GM18508 (cell line): ENCODE measurements around the gene POLN.

Source experiments
- ATAC-seq: cut with Tn5 transposase; IDR thresholded peaks from one replicate; pipeline ENCODE4 v1.9.1; 2021; ENCODE audit warnings: moderate number of reproducible peaks; ENCODE audit not compliant: insufficient read depth, unreplicated experiment

POLN gene

DNA sequence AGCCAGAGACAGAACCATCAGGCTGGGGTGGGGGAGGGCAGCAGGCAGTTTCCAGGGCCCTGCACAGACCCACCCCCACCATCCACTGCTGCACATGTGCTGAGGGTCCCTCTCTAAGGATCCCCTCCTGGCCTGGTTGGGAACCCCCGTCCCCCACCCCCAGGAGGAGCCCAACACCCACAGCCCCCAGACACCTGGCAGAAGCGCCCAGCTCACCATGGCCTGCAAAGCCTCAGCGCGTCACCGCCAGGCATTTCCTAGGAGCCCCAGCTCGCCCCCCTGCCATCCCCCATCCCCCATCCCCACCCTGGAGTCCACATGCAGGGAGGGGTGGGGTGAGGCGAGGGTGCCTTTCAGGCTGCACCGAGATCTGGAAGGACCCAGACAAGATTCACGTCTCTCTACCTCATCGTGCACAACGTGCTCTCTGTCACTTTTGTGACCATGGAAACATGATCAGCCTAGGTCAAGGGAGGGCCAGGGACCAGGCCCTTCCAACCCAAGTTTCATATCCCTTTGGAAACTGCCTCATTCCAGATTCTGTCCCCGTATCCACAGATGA is 10.7 kb upstream of the POLN start:
- no peak for ATAC-seq

DNA sequence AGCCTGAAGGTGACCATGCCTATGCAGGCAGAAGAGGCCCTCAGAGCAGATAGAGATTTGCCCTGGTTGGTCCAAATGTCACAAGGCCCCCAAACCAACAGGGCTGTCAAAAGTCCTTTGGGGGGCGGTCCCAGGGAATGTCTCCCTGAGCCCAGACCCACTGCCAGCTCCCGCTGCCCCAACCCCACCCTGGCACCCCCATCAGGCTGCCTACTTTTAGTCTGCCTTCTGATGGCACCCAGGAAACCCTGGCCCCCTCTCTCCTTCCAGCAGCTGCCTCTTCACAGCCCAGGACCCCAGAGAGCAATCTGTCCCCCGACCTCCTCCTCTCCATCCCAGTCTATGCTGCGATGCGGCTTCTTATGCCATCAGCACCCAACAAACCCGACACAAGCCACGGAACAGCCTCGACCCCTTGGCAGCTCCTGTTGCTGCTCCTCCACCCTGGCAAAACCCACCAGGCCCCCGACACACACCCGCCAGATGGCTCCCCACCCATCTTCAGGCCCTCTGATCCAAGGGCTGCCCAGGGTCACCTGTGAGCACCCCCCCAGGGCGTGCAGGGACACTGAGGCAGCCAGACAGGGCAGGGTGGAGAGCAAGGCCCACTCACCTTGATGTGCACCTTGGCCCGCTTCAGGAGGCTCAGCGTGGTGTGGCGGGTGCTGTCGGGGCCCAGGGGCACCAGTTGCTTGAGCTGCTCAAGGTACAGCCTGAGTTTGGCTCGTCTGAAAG is 10.0 kb upstream of the POLN start:
- ATAC-seq, result no peak

DNA sequence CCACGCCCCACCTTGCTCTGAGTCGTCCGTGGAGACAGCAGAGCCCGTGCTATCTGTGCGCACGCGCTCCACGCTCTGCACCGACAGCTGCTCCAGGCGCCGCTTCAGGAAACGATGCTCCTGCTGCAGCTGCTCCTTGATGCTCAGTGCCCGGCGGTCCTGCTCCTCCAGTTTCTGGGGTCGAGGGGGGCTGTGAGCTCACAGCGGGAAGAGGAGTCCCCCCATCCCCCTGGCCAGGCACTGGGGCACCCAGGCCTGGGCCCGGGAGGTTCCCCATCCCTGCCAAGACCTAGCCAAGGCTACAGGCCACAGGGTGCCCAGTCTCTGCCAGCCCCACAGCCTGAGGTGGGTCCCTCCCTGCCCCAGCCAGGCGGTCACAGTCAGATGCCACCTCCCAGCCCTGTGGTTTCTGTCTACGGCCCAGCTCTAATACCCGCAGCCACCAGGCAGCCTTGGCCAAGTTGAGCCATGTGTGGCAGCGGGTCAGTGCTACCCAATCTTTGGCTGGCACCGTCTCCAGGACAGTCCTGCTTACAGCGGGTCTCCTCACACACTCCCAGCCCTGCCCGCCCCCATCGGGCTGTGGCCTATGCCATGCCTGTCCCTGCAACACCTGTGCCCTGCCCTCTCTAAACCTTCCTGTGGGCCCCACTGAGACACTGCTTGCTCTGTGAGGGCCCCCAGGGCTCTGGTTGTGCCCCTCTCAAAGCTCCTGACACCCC is 9.3 kb upstream of the POLN start:
- no peak for ATAC-seq

DNA sequence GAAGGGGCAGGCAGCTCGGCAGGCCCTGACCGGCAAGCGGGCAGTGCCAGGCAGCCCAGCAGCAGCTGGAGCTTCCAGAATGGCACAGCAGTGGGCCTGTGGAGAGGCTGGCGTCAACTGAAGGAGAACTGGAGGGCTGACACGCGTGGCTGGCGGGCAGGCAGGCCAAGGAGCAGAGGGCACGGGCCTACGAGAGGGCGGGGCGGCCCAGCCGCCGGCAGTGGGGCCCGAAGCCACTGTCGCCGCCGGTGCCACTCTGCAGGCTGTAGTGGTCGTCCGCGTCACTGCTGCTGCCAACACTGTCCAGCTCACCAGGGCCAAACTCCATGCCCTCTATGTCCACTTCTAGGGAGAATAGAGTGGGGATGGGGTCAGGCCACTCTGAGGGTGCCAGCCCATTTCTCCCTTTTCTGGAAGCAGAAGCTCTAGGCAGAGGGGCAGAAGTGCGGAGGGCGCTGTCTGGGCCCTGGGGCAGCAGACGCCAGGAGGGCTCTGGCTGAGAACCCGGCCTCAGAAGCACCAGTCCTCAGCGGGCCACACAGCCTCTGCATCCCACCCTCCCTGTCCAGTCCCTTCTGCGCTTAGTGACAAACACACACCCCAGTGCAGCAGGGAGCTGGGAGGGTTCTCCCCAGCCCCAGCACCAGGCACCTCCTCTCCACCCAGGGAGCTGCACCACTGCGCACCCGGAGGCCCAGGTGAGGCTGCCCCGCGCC is 8.6 kb upstream of the POLN start:
- ATAC-seq, result no peak

DNA sequence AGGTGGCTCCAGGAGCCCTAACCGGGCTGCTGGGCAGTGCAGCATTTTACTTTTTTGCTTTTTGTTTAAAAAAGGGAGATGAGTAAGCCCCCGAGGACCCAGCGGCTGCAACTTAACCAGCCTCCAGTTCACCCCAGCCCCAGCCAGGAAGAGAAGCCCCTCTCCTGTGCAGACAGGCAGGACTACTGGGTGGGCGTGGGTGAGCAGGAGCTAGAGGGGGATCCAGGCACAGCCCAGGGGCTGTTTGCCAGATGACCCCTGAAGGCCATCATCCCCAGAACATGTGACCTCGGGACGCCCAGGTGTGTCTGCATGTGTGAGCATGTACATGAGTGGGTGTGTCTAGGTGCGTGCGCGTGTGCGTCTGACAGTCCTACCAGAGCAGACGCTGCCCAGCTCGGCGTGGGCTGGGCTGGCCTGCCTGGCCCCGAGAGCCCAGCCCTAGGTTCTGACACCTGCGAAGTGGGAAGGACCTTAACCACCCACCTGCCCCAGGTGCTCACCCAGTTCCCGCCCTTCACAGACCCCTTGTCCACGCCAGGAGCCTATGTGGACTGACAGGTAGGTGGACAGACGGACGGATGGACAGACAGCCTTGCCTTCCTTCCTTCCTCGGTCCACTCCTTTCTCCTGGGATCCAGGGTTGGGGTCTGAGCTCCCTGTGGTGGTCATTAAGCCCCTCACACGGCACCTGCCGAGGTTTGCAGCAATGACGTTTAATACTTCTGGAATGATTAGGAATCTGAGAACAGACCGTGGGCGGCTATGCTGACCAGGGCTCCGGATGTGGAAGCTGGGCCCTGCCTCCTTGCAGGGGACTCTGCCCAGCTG is 7.8 kb upstream of the POLN start:
- no peak for ATAC-seq

DNA sequence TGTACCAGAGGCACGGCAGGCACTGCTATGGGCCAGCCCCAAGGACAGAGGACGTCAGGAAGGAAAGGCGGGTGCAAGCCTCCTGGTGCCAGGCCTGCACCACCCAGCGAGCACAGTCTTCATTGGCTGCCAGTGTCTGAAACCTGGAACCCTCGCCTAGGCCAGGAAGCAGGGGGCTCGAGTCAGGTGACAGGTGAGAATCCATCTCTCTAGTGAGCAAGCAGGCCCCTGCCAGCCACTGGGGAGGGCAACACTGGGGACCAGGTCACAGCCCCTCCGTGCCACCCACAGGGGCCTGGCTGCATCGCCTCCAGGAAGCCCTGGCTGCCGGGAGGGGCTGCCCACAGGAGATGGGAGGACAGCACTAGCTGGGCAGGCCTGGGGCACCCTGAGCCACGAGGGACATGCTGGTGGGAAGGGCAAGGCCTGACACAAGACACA is 6.9 kb upstream of the POLN start:
- ATAC-seq, result no peak

DNA sequence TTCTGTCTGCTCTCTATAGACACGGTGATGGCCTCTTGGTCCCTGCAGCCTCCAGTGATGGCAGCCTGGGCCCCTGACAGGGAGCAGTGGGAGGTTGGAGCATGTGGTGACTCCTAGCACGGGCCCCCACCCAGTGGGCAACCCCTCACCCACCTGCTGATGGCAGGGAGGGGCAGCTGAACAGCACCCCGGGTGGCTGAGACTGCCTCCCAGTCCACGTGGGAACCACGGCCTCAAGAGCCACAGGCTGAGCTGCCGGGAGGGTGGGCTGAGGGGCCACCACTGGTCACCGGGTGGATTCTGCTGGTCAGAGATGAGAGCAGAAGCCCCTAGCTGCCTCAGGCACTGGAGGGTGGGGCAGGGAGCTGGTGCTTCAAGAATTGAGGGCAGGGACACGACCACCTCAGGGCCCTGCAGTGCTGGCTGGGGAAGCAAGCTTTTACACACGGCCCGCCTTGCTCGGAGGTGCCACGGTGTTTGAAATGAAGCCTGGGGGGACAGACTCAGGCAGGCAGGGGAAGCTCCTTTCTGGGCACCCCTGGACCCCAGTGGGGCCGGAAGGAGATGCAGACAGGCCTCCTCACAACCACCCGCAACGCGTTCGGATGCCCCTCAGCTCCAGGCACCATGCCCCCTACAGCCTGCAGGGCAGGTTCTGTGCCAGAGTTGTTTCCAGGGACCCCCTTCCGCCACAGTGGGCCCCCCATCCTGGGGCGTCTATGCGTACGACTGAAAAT is 6.3 kb upstream of the POLN start:
- no peak for ATAC-seq

DNA sequence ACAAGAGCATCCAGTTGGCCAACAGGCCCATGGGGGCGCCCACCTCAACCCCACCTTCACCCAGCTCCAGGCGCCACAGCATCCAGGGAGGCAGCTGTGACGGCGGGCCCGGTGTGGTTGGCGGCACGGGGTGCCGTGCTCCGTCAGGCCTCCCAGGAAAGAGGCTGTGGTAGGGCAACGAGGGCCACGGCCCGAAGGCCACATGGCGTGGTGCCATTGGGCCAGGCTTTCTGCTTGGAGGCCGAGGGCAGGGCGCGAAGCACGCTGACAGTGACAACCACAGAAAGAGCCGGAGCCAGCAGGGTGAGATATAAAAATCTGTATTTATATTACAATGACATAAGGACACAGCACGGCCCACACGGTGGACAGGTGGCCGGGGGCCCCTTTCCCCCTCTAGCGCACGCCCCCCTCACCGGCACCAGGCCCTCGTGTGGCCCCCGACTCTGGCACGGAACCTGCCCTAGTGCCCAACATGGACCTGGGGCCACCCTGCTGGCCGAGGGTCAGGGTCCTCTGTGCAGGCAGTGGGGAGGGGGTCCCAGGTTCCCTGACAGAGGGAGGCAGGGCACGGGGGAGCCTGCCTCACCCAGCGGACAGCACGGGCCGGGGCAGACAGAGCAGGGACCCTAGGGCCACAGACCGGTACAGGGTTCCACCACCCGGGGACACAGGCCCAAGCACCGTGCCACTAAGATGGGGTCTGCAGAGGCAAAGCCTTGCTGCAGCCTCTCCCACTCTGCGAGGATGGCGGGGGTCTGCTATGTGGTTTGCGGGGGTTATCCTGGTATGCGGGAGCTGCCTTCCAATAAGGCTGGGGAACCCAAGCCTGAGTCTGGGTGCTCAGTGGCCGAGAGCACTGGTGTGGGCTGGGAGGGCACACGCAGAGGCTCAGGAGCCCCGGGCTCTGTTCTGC is 5.5 kb upstream of the POLN start:
- no peak for ATAC-seq

DNA sequence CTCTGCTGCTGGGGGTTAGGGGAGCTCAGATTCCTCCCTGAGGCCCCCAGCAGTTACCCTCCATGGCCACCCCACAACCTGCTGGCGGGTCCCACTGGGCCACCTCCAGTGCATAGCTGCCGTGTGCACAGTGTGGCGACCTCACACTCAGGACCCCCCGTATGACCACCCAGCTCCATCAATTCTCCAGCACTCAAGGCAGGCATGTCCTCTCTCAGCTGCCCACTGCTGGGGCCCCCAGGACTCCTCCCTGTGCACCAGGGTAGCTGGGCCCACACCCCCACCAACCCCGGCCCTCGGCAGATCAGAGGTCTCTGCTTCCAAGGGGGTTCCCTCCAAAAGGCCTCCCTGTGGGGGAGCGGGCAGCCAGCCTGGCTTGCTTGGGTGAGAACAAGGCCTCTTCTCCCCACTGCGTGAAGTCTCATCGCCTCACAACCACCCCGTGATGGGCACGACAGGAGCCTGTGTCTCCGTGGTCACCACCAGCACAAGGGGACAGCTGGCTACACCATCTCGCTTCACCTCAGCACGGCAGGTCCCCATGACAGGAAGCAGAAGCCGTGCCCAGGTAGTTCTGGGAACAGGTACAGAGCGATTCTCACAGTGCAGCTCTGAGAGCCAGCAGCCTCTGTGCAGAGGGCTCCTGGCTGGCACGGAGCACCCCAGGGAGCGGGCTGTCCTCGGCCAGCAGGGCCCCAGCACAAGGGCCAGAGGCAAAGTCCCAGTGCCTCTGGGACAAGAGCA is 4.6 kb upstream of the POLN start:
- ATAC-seq, result no peak

DNA sequence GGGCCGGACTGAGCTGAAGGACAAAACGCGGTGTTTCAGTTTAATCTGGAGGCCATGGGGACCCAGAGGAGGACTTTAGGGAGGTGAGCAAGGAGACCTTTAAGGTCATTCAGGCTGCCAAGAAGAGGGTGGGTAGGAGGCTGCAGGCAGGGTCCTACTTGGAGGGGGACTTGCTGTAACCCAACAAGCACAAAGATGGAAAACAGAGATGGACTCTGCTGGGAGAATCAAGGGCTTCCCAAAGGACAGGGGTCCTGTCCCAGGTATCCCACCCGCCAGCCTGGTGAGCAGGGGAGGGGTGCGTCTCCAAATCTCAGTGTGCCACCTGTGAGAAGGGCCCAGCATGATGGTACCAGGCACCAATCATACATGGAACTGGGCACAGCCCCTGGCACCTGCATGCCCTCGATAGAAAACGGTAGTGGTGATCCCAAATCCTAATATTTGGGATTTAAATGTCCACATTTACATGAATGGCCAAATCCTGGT is 3.9 kb upstream of the POLN start:
- no peak for ATAC-seq

DNA sequence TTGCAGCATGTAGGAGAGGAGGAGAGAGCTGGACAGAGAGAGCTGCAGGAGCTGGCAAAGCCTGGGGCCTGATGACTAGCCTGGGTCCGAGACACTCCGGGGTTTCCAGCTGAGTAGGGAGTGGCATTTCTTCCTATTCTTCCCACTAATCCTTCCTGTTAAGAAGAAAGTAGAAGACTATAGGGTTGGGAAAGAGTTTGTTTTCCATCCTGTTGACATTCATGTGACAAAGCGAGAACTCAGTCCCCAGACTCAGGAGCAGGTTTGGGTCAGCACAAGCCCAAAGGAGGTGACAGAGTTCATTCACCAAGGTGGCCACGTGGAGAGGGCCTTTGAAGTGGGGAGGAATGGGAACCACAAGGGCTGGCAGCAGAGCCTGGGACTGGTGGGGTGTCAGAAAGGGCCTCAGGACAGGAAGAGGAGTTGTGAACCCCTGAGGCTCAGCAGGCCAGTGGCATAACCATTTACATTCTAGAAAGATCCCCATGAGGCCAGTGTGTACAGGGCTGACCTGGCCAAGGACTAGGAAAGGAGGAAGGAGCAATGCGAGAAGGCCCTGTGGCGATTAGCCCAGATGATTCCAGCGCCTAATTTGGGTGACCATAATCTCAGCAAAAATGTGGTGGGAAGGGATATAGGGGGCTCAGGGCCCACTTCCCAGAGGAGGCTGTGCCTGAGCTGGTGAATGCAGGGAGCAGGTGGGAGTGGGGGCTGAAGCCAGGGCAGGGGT is 3.3 kb upstream of the POLN start:
- no peak for ATAC-seq

DNA sequence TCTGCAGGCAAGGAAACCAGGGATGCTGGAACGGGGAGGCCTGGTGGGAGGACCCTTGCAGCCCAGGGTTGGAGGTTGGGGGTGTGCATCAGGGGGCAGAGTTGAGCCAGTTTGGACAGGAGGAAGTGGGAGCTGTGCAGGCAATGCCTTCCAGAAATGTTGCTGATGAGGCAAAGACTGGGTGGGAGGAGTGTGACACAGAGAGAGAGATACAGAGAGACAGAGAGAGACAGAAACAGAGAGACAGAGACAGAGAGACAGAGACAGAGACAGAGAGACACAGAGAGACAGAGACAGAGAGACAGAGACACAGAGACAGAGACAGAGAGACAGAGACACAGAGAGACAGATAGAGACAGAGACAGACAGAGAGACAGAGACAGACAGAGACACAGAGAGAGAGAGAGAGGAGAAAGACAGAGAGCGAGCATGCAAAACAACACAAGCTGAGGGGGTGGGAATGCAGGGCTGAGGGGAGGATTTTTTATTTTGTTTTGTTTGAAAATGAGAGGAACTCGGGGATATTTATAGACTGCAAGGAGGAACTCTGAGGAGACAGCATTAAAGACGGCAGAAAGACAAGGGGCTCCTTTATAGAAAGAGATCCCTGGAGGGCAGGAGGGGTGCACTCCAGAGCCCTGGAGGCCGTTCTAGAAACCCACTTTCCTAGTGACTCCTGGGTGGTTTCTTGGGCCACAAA is 1.9 kb upstream of the POLN start:
- ATAC-seq, result no peak

DNA sequence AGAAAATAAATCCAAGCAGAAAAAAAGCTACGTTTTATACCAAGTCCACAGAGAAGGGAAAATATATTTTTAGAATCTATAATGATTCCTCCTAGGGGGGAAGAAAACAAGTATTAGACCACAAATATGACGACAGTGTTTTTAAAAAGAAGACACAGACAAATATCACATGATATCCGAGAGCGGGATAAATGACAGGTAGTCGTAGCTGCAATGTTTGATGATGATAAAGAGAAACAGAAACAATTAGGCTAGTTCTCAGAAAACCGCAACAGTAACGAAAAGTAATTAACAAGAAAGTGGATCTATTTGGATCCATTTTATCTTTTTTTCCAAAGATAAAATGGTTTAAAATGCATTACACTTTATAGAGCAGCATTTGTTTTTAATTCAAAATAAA is 918 bp downstream of the POLN start:
- ATAC-seq, result no peak

DNA sequence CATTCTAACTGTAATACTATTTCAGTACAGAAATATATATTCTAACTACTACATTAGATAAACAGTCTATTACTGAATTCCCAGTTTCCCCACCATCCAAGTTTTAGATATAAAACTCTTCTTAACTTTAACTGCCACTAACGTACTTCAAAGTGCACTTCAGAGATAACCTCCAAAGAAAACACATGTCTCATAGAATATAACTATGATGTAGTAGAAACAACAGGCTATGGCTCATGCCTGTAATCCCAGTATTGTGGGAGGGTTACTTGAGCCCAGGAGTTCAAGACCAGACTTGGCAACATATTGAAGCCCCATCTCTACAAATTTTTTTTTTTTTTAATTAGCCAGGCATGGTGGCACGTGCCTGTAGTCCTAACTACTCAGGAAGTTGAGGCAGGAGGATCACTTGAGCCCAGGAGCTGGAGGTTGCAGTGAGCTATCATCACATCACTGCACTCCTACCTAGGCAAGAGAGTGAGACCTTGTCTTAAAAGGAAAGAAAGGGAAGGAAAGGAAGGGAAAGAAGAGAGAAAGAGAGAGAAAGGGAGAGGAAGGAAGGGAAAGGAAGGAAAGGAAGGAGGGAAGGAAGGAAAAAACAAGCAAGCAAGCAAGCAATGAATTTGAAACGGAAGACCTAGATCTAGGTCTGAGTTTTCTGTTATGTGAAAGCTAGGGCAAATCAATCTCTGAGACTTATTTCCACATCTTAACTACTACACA is 4.8 kb downstream of the POLN start:
- ATAC-seq, result no peak

DNA sequence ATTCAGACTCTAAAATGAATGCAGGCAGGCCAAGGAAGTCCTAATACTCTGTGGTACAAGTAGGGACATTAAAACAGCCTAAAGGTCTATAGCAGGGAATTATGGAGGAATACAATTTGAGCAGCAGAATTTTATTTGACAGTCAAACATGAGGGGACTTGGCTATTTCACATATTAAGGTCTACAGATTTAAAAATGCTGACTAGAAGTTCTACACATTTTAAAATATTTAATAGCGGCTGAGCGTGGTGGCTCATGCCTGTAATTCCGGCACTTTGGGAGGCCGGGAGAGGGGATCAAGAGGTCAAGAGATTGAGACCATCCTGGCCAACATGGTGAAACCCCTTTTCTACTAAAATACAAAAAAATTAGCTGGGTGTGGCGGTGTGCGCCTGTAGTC is 10.8 kb downstream of the POLN start:
- ATAC-seq, result no peak

DNA sequence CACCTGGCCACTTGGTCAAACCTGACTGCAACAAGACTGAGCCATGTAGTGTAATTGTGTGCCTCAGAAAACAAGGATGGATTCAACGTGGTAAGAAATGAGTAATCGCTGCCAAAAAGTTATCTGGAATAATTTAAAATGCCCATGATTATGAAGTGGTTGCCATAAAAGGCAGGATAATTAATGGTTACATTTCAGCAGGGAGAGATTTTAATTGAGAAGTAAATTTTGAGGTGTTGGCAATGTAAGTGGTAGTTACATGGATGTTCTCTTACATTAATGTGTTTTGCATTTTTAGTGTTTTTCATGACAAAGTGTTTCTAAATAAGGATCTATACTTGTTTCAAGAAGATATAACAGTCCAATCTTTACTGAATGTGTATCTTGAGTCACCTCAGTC is 15.7 kb downstream of the POLN start:
- no peak for ATAC-seq
